CD4-positive, alpha-beta T cell (primary cell): Measurements from ENCODE around the gene ZXDC. TPM values are rescaled to one million over a fixed set of nuclear protein-coding genes. Genes with fewer than 3 reads are reported as not detected.

Experiments
- ATAC-seq: fragments of 200-7000 bp; cut with Tn5 transposase; one replicate; pipeline ENCODE4 v1.10.0; 2022; ENCODE audit warnings: mild to moderate bottlenecking; ENCODE audit not compliant: poor library complexity
- CTCF ChIA-PET: fragments of 350-600 bp; sonication (Branson Sonifier 250); formaldehyde crosslinking; loops from one replicate; lab custom pipeline; 2021; ENCODE audit warnings: antibody characterized with exemption, inconsistent platforms; lab: Charles Lee
- POLR2A ChIA-PET: fragments of 350-600 bp; sonication (Branson Sonifier 250); formaldehyde crosslinking; loops from one replicate; lab custom pipeline; 2021; ENCODE audit warnings: antibody characterized with exemption, inconsistent platforms; lab: Charles Lee
- DNase-seq, 14 experiments: peaks; one replicate each; pipeline ENCODE4 v3.0.0-alpha.2; 2013 to 2020; ENCODE audit warnings: mixed read lengths in 2 of 14
- H3K27ac ChIP-seq, 2 donors: one replicate each; pipeline versions ENCODE4 v1.5.1 to v1.7.0; 2013; ENCODE audit warnings: low read length in 2 of 2, low read depth in 1 of 2, mild to moderate bottlenecking in 1 of 2
- H3K27me3 ChIP-seq, 2 experiments: 1 replicate in 1 of 2; 2 replicates in 1 of 2; pipeline versions ENCODE4 v1.6.1 to v1.7.0; 2013; ENCODE audit warnings: low read length in 2 of 2, control low read depth in 1 of 2, mild to moderate bottlenecking in 1 of 2, moderate library complexity in 1 of 2; ENCODE audit not compliant: insufficient read depth in 2 of 2, control insufficient read depth in 1 of 2
- H3K36me3 ChIP-seq: one replicate; pipeline ENCODE4 v1.6.1; 2013; ENCODE audit warnings: low read length, control low read depth; ENCODE audit not compliant: insufficient read depth
- H3K4me1 ChIP-seq: one replicate; pipeline ENCODE4 v1.6.1; 2013; ENCODE audit warnings: low read length, control low read depth; ENCODE audit not compliant: insufficient read depth
- H3K4me3 ChIP-seq: one replicate; pipeline ENCODE4 v1.5.1; 2013; ENCODE audit warnings: mild to moderate bottlenecking, low read length, moderate library complexity
- H3K9me3 ChIP-seq, 2 experiments: 1 replicate in 1 of 2; 2 replicates in 1 of 2; pipeline versions ENCODE4 v1.6.1 to v1.7.0; 2013; ENCODE audit warnings: low read length in 2 of 2, mild to moderate bottlenecking in 2 of 2, control low read depth in 1 of 2, moderate library complexity in 1 of 2; ENCODE audit not compliant: control insufficient read depth in 1 of 2, insufficient read depth in 1 of 2
- H3K27ac Mint-ChIP-seq: one replicate; pipeline ENCODE4 v1.8.0; 2020; ENCODE audit warnings: mixed read lengths
- H3K27me3 Mint-ChIP-seq: one replicate; pipeline ENCODE4 v1.8.0; 2021; ENCODE audit warnings: mixed read lengths
- H3K36me3 Mint-ChIP-seq: one replicate; pipeline ENCODE4 v1.8.0; 2021; ENCODE audit warnings: low read depth, mixed read lengths
- H3K4me1 Mint-ChIP-seq: one replicate; pipeline ENCODE4 v1.8.0; 2021; ENCODE audit warnings: low read depth, mixed read lengths
- H3K4me3 Mint-ChIP-seq: one replicate; pipeline ENCODE4 v1.8.0; 2020; ENCODE audit warnings: mild to moderate bottlenecking, mixed read lengths
- H3K9me3 Mint-ChIP-seq: one replicate; pipeline ENCODE4 v1.8.0; 2020; ENCODE audit warnings: mixed read lengths
- intact Hi-C, 2 experiments: fragments of 100-400 bp; cut with DNase I in 1 of 2; cut with micrococcal nuclease in 1 of 2; formaldehyde crosslinking; loops; one replicate each; pipeline versions ENCODE4 v1.15.1 to v1.9.0; 2023 to 2025; cut with DNase I, micrococcal nuclease
- total RNA-seq, 174 experiments: library from RNA in 2 of 174; stranded (reverse) in 2 of 174; gene quantifications; one replicate each; pipeline ENCODE4 v1.2.3 and lab custom pipeline; 2021 to 2026
- TF ChIP-seq, protein P1 (sequence below): fragments of 200-600 bp; IDR thresholded peaks from one replicate; pipeline ENCODE4 v1.8.0; 2022; ENCODE audit warnings: antibody characterized with exemption, mild to moderate bottlenecking

ZXDC gene
- total RNA-seq, 2 experiments from 2014 or later = 60.7 to 61.3 TPM

DNA sequence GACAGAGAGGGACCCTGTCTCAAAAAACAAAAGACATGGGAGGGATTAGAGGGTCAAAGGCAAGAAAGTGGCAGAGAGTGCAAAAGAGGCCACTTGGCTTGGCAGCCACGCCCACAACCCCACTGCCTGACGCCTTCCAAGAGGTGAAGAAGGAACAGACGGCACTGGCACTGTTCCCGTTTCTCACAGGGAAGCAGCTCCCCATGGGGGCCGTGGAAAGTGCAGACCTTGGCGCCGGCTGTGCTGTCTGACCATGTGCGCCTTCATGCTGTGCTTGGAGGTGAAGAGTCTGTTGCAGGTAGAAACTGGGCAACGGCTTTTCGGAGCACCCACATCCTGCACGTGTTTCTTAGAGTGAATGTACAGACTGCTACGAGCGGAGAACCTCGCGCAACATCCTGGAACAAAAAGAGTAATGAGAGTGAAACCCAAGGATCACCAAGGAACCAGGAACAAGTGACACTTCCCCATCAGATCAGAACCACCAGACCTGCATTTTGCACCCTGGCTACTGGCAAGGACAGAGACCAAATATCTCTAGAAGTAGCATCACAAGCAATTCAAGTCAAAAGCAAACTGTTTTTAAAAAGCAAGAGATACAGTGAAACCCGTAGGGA lies 9.7 kb downstream of the ZXDC start:
- POLR2A ChIA-PET = no interaction called here
- intact Hi-C loops = no loop called here
- peak in 1 of 14 experiments; percentile 24 for DNase-seq
- no peak overlapping the region for H3K4me3 Mint-ChIP-seq
- Histone ChIP-seq H3K36me3 (peaks cover 97% of the 10 kb centered on the region), H3K4me1 (peaks cover 31% of the 10 kb centered on the region), H3K27me3 (no peaks in the 10 kb centered on the region), H3K27ac (no peak overlapping the region), H3K9me3 (no peaks in the 10 kb centered on the region), H3K4me3 (no peak overlapping the region)
- no peak for ATAC-seq
- H3K9me3 Mint-ChIP-seq = no peaks in the 10 kb centered on the region
- TF ChIP-seq, protein P1, sequence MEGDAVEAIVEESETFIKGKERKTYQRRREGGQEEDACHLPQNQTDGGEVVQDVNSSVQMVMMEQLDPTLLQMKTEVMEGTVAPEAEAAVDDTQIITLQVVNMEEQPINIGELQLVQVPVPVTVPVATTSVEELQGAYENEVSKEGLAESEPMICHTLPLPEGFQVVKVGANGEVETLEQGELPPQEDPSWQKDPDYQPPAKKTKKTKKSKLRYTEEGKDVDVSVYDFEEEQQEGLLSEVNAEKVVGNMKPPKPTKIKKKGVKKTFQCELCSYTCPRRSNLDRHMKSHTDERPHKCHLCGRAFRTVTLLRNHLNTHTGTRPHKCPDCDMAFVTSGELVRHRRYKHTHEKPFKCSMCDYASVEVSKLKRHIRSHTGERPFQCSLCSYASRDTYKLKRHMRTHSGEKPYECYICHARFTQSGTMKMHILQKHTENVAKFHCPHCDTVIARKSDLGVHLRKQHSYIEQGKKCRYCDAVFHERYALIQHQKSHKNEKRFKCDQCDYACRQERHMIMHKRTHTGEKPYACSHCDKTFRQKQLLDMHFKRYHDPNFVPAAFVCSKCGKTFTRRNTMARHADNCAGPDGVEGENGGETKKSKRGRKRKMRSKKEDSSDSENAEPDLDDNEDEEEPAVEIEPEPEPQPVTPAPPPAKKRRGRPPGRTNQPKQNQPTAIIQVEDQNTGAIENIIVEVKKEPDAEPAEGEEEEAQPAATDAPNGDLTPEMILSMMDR = no peak
- no peaks in the 10 kb centered on the region for H3K27me3 Mint-ChIP-seq
- H3K36me3 Mint-ChIP-seq = peaks cover 95% of the 10 kb centered on the region
- H3K4me1 Mint-ChIP-seq = peaks cover 42% of the 10 kb centered on the region
- CTCF ChIA-PET = interaction anchor here (2.2 kb wide), 1 partner anchor 9 kb away, joined by 4 read pairs; no protein-coding TSS in a partner anchor
- no peak overlapping the region for H3K27ac Mint-ChIP-seq

DNA sequence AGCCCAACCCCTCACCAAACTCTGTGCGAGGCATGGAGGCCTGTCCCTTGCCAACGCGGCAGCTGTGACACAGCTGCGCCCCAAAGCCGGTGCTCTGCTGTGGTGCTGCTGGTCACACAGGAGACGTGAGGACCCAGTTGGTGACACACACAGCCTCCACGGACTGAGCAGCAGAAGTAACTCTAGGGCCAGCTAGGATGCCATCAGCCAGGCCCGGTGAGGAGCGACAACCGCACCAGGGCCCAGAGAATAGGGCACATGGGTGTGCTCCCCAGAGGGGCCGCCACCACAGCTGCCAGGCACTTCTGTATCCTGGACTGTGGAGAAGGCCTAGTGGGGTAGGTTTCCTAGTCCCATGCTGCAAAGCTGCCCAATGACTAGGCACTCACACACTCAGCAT lies 10.7 kb downstream of the ZXDC start:
- Mint-ChIP-seq H3K4me1 (peaks cover 34% of the 10 kb centered on the region), H3K27ac (no peak overlapping the region), H3K9me3 (no peaks in the 10 kb centered on the region), H3K27me3 (no peaks in the 10 kb centered on the region), H3K36me3 (peaks cover 92% of the 10 kb centered on the region), H3K4me3 (no peak overlapping the region)
- intact Hi-C loops = no loop called here
- peaks cover 97% of the 10 kb centered on the region for H3K36me3 ChIP-seq
- H3K4me1 ChIP-seq = peaks cover 31% of the 10 kb centered on the region
- ChIA-PET CTCF (interaction anchor here (2.2 kb wide), 1 partner anchor 10 kb away, joined by 4 read pairs; no protein-coding TSS in a partner anchor), POLR2A (no interaction called here)
- no peaks in the 10 kb centered on the region for H3K9me3 ChIP-seq
- DNase-seq = no peak
- no peak overlapping the region for H3K4me3 ChIP-seq
- no peak overlapping the region for H3K27ac ChIP-seq
- no peaks in the 10 kb centered on the region for H3K27me3 ChIP-seq
- ATAC-seq = no peak
- TF ChIP-seq, protein P1 = no peak

DNA sequence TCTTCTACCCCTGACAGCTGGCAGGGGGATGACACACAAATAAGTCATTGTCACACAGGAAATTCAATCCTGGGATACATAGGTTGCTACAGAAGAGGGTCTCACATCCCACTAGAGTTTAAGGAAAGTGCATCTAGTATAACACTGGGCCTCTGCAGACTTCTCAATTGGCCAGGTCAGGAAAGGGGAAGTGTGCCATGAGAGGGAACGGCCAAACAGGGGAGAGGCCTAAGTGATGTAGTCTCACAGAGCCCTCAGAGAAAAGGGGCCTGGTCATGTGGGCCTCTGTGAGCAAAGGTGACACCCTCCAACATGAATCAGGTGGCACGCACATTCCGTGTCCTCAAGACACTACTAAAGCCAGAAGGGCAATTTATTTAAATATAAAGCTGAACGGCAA lies 11.2 kb downstream of the ZXDC start:
- Mint-ChIP-seq H3K27ac (no peak overlapping the region), H3K9me3 (no peaks in the 10 kb centered on the region), H3K4me3 (no peak overlapping the region), H3K4me1 (peaks cover 29% of the 10 kb centered on the region), H3K27me3 (no peaks in the 10 kb centered on the region), H3K36me3 (peaks cover 92% of the 10 kb centered on the region)
- Histone ChIP-seq H3K4me1 (peaks cover 26% of the 10 kb centered on the region), H3K9me3 (no peaks in the 10 kb centered on the region), H3K27me3 (no peaks in the 10 kb centered on the region), H3K36me3 (peaks cover 97% of the 10 kb centered on the region), H3K27ac (no peak overlapping the region), H3K4me3 (no peak overlapping the region)
- intact Hi-C loops = no loop called here
- DNase-seq = peak in 2 of 14 experiments; percentile 11 to 18
- no peak for ATAC-seq
- POLR2A ChIA-PET = no interaction called here
- CTCF ChIA-PET = interaction anchor here (2.2 kb wide), 1 partner anchor 10 kb away, joined by 4 read pairs; no protein-coding TSS in a partner anchor
- TF ChIP-seq, protein P1 = no peak
